ENCODE results near the gene SLC24A4.
"Not testable (repeated sequence)": the region's sequence is repeated elsewhere in the genome, so short reads cannot be mapped to it uniquely, and the experiment has no call there.

The SLC24A4 gene

GRCh38 chr14:92400579-92401444 is 77.8 kb downstream of the SLC24A4 start:
- Mint-ChIP-seq H3K4me1 (no peaks in the 10 kb centered on the region), H3K27ac (ENCODE audit: low read depth) (no peak overlapping the region), H3K9me3 (no peaks in the 10 kb centered on the region), H3K36me3 (ENCODE audit: insufficient read depth) (peaks cover 2% of the 10 kb centered on the region), H3K27me3 (peaks cover 33% of the 10 kb centered on the region), H3K4me3 (no peak overlapping the region)
- ATAC-seq (replicated peaks; ENCODE audit: extremely low read depth, poor library complexity, severe bottlenecking) (no peak), DNase-seq (ENCODE audit: low spot score in 2 of 2) (no peak)

DNA sequence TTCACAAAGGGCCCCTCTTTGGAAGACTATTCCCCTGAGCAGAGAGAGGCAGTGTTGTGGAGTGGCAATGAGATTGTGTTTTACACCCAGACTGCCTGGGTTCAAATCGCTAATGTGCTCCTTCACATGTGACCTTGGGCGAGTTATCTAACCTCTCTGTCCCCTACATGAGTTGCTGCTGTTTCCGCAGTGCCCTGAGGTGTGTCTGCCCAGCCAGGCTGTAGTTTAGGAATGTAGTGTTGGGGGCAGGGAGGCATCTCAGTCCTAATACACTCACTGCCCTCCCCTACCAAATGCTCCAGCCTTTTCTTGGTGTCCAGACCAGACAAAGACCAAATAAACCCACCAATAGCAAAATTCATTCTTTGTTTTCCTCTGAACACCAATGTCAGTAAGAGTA is 78.6 kb downstream of the SLC24A4 start:
- peaks cover 2% of the 10 kb centered on the region for H3K36me3 Mint-ChIP-seq (ENCODE audit: insufficient read depth)
- DNase-seq (ENCODE audit: low spot score in 2 of 2) (no peak), ATAC-seq (replicated peaks; ENCODE audit: extremely low read depth, poor library complexity, severe bottlenecking) (no peak)
- peaks cover 33% of the 10 kb centered on the region for H3K27me3 Mint-ChIP-seq
- no peak overlapping the region for H3K4me3 Mint-ChIP-seq
- H3K27ac Mint-ChIP-seq (ENCODE audit: low read depth): no peak overlapping the region
- H3K9me3 Mint-ChIP-seq: no peaks in the 10 kb centered on the region
- H3K4me1 Mint-ChIP-seq: no peaks in the 10 kb centered on the region

GRCh38 chr14:92402500-92402899 is 79.5 kb downstream of the SLC24A4 start:
- H3K4me3 Mint-ChIP-seq; H3K27ac Mint-ChIP-seq (ENCODE audit: low read depth); DNase-seq (ENCODE audit: low spot score in 2 of 2); H3K9me3 Mint-ChIP-seq; H3K4me1 Mint-ChIP-seq; H3K36me3 Mint-ChIP-seq (ENCODE audit: insufficient read depth); ATAC-seq (replicated peaks; ENCODE audit: extremely low read depth, poor library complexity, severe bottlenecking): not testable (repeated sequence)
- peaks cover 23% of the 10 kb centered on the region for H3K27me3 Mint-ChIP-seq

- DNase-seq (ENCODE audit: low spot score in 2 of 2): no peak
- no peak for ATAC-seq (replicated peaks; ENCODE audit: extremely low read depth, poor library complexity, severe bottlenecking)
- no peaks in the 10 kb centered on the region for H3K36me3 Mint-ChIP-seq (ENCODE audit: insufficient read depth)
- H3K4me1 Mint-ChIP-seq: no peaks in the 10 kb centered on the region
- H3K27ac Mint-ChIP-seq (ENCODE audit: low read depth): no peak overlapping the region
- H3K27me3 Mint-ChIP-seq: peaks cover 8% of the 10 kb centered on the region
- no peak overlapping the region for H3K4me3 Mint-ChIP-seq
- H3K9me3 Mint-ChIP-seq: peaks cover 7% of the 10 kb centered on the region
Observed at GRCh38 chr14:92404018-92404417, 81.1 kb downstream of the SLC24A4 start.

DNA sequence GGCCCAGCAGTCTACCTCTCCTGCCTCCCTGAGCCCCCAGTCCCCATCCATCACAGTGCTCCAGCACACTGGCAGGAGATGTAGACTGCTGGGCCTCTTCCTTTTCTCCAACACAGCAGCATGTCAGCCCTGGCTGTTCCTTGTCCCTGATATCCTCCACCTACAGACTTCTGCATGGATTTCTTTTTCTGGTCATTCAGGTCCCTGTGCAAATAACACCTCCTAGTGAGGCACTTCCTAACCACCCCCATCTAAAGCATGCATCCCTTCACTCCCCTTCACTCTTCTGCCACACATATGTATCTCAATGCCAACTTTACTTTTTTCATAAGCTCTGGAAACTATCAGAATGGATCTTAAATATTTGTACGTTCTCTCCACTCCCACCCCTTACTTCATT is 81.5 kb downstream of the SLC24A4 start:
- Mint-ChIP-seq H3K9me3 (peaks cover 7% of the 10 kb centered on the region), H3K27me3 (peaks cover 4% of the 10 kb centered on the region), H3K27ac (ENCODE audit: low read depth) (no peak overlapping the region), H3K36me3 (ENCODE audit: insufficient read depth) (no peaks in the 10 kb centered on the region), H3K4me1 (no peaks in the 10 kb centered on the region), H3K4me3 (no peak overlapping the region)
- ATAC-seq (replicated peaks; ENCODE audit: extremely low read depth, poor library complexity, severe bottlenecking) (no peak), DNase-seq (ENCODE audit: low spot score in 2 of 2) (no peak)

DNA sequence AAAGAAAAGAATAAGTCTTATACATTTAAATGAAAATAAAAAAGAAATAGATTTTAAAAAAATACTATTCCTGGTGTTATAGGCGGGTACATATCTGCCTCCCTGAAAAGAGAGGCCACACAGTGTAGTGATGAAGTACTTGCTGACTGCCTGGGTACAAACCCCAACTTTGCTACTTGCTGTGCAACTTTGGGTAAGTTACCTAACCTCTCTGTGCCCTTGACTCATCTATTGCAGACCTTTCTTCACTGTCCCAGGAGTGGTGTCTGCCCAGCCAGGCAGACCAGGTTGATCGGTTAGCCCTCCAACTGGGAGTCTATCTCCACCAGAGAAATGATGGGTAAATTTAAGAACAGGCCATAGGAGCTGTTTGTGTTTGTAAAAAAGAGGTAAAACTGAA is 82.0 kb downstream of the SLC24A4 start:
- Mint-ChIP-seq H3K36me3 (ENCODE audit: insufficient read depth) (no peaks in the 10 kb centered on the region), H3K27me3 (no peaks in the 10 kb centered on the region), H3K27ac (ENCODE audit: low read depth) (no peak overlapping the region), H3K4me1 (no peaks in the 10 kb centered on the region), H3K4me3 (no peak overlapping the region), H3K9me3 (peaks cover 7% of the 10 kb centered on the region)
- ATAC-seq (replicated peaks; ENCODE audit: extremely low read depth, poor library complexity, severe bottlenecking): no peak
- DNase-seq (ENCODE audit: low spot score in 2 of 2): no peak

DNA sequence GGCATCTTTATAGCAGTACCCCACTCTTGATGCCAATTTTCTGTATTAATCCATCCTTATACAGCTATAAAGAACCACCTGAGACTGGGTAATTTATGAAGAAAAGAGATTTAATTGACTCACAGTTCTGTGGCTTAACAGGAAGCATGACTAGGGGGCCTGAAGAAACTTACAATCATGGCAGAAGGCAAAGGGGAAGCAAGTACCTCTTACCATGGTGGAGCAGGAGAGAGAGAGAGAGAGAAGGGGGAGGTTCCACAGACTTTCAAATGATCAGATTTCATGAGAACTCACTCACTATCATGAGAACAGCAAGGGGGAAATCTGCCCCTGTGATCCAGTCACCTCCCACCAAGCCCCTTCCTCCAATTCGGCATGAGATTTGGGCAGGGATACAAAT is 84.4 kb downstream of the SLC24A4 start:
- no peak overlapping the region for H3K4me3 Mint-ChIP-seq
- peaks cover 2% of the 10 kb centered on the region for H3K27me3 Mint-ChIP-seq
- ATAC-seq (replicated peaks; ENCODE audit: extremely low read depth, poor library complexity, severe bottlenecking): no peak
- H3K9me3 Mint-ChIP-seq: peaks cover 7% of the 10 kb centered on the region
- no peaks in the 10 kb centered on the region for H3K36me3 Mint-ChIP-seq (ENCODE audit: insufficient read depth)
- H3K4me1 Mint-ChIP-seq: no peaks in the 10 kb centered on the region
- no peak for DNase-seq (ENCODE audit: low spot score in 2 of 2)
- H3K27ac Mint-ChIP-seq (ENCODE audit: low read depth): no peak overlapping the region

GRCh38 chr14:92409043-92409442 is 86.1 kb downstream of the SLC24A4 start:
- Mint-ChIP-seq H3K27me3 (peaks cover 16% of the 10 kb centered on the region), H3K4me1 (no peaks in the 10 kb centered on the region), H3K9me3 (peaks cover 7% of the 10 kb centered on the region), H3K4me3 (no peak overlapping the region), H3K27ac (ENCODE audit: low read depth) (no peak overlapping the region), H3K36me3 (ENCODE audit: insufficient read depth) (no peaks in the 10 kb centered on the region)
- DNase-seq (ENCODE audit: low spot score in 2 of 2): no peak
- no peak for ATAC-seq (replicated peaks; ENCODE audit: extremely low read depth, poor library complexity, severe bottlenecking)

DNA sequence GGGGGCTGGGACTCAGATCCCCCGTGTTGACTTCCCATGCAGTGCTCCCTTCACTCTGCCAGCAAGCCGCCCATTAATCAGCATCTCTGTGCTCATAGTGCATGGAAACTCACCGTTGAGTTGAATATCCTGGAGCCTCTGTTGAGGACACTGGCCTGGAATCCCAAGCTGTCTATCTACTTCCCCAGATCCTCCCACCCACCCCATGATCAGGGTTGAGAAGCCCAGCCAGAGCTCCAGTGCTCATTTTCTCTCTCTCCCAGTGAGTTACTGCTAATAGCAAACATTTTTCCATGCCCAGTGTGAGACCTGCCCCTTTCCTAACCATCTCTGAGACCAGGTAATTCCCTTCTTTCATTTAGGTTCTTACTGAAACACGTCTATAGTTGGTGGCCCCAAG is 88.2 kb downstream of the SLC24A4 start:
- H3K4me3 Mint-ChIP-seq: no peak overlapping the region
- peaks cover 16% of the 10 kb centered on the region for H3K27me3 Mint-ChIP-seq
- DNase-seq (ENCODE audit: low spot score in 2 of 2) (no peak), ATAC-seq (replicated peaks; ENCODE audit: extremely low read depth, poor library complexity, severe bottlenecking) (no peak)
- H3K4me1 Mint-ChIP-seq: no peaks in the 10 kb centered on the region
- no peaks in the 10 kb centered on the region for H3K36me3 Mint-ChIP-seq (ENCODE audit: insufficient read depth)
- peaks cover 7% of the 10 kb centered on the region for H3K9me3 Mint-ChIP-seq
- H3K27ac Mint-ChIP-seq (ENCODE audit: low read depth): no peak overlapping the region

DNA sequence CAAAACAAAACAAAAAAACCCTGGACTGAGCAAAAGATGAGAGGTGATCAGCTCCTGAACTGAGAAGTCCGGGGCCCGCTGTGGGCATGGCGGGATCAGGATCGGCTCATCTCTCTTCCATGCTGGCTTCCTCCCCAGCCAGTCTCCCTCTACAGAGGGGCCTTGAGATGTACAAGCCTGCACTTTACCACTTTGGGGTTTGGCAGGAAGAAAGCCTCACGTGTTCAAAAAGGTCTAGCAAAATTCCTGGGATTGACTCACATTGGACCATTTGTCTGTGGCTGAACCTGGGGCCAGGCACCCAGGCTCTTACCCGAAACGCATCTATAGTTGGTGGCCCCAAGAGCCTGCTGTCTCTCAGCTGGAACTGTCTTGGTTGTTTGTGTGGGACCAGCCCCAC is 89.0 kb downstream of the SLC24A4 start:
- peaks cover 5% of the 10 kb centered on the region for H3K9me3 Mint-ChIP-seq
- ATAC-seq (replicated peaks; ENCODE audit: extremely low read depth, poor library complexity, severe bottlenecking) (no peak), DNase-seq (ENCODE audit: low spot score in 2 of 2) (no peak)
- H3K36me3 Mint-ChIP-seq (ENCODE audit: insufficient read depth): no peaks in the 10 kb centered on the region
- no peak overlapping the region for H3K27ac Mint-ChIP-seq (ENCODE audit: low read depth)
- H3K4me3 Mint-ChIP-seq: no peak overlapping the region
- H3K4me1 Mint-ChIP-seq: no peaks in the 10 kb centered on the region
- H3K27me3 Mint-ChIP-seq: peaks cover 16% of the 10 kb centered on the region

- H3K36me3 Mint-ChIP-seq (ENCODE audit: insufficient read depth): no peaks in the 10 kb centered on the region
- no peak for DNase-seq (ENCODE audit: low spot score in 2 of 2)
- no peak overlapping the region for H3K4me3 Mint-ChIP-seq
- no peaks in the 10 kb centered on the region for H3K4me1 Mint-ChIP-seq
- peaks cover 16% of the 10 kb centered on the region for H3K27me3 Mint-ChIP-seq
- no peak overlapping the region for H3K27ac Mint-ChIP-seq (ENCODE audit: low read depth)
- no peak for ATAC-seq (replicated peaks; ENCODE audit: extremely low read depth, poor library complexity, severe bottlenecking)
- no peaks in the 10 kb centered on the region for H3K9me3 Mint-ChIP-seq
Observed at GRCh38 chr14:92412912-92413311, 89.9 kb downstream of the SLC24A4 start.

GRCh38 chr14:92413379-92413778 is 90.4 kb downstream of the SLC24A4 start:
- no peak for ATAC-seq (replicated peaks; ENCODE audit: extremely low read depth, poor library complexity, severe bottlenecking)
- Mint-ChIP-seq H3K4me3 (no peak overlapping the region), H3K4me1 (no peaks in the 10 kb centered on the region), H3K27ac (ENCODE audit: low read depth) (no peak overlapping the region), H3K36me3 (ENCODE audit: insufficient read depth) (no peaks in the 10 kb centered on the region), H3K27me3 (peaks cover 16% of the 10 kb centered on the region), H3K9me3 (no peaks in the 10 kb centered on the region)
- DNase-seq (ENCODE audit: low spot score in 2 of 2): no peak

- Mint-ChIP-seq H3K27ac (ENCODE audit: low read depth) (no peak overlapping the region), H3K27me3 (peaks cover 16% of the 10 kb centered on the region), H3K4me3 (no peak overlapping the region), H3K9me3 (no peaks in the 10 kb centered on the region), H3K36me3 (ENCODE audit: insufficient read depth) (no peaks in the 10 kb centered on the region), H3K4me1 (no peaks in the 10 kb centered on the region)
- ATAC-seq (replicated peaks; ENCODE audit: extremely low read depth, poor library complexity, severe bottlenecking): no peak
- no peak for DNase-seq (ENCODE audit: low spot score in 2 of 2)
Observed at GRCh38 chr14:92414690-92415445, 91.9 kb downstream of the SLC24A4 start.
